ENCODE results near the gene LETM1.

DNA sequence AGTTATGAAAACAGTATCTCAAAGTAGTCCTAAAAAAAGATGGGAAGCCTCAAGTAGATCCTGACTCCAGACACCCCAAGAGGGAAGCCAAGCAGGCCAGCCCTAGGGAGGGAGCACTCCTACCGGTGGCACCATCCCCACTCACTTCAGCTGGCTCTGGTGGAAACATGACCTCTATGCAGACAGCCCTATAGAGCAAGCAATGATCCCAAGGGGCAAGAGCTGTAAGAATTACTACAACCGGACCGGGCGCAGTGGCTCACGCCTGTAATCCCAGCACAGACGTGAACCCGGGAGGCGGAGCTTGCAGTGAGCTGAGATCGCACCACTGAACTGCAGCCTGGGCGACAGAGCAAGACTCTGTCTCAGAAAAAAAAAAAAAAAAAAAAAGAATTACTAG is 5.7 kb downstream of the LETM1 start:
- TF ChIP-seq TAF1 (conservative IDR thresholded peaks at IDR 0.05) (no peak), HNF4G (IDR thresholded peaks at IDR 0.05) (no peak), EGR1 (IDR thresholded peaks at IDR 0.05; ENCODE audit: low read depth in 2 of 2) (no peak), RAD21 (IDR thresholded peaks at IDR 0.05) (no peak)
- TF ChIP-seq, protein P1, sequence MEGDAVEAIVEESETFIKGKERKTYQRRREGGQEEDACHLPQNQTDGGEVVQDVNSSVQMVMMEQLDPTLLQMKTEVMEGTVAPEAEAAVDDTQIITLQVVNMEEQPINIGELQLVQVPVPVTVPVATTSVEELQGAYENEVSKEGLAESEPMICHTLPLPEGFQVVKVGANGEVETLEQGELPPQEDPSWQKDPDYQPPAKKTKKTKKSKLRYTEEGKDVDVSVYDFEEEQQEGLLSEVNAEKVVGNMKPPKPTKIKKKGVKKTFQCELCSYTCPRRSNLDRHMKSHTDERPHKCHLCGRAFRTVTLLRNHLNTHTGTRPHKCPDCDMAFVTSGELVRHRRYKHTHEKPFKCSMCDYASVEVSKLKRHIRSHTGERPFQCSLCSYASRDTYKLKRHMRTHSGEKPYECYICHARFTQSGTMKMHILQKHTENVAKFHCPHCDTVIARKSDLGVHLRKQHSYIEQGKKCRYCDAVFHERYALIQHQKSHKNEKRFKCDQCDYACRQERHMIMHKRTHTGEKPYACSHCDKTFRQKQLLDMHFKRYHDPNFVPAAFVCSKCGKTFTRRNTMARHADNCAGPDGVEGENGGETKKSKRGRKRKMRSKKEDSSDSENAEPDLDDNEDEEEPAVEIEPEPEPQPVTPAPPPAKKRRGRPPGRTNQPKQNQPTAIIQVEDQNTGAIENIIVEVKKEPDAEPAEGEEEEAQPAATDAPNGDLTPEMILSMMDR (IDR thresholded peaks at IDR 0.05; ENCODE audit: low read depth, low read length, missing input control), result no peak

Measured in liver (tissue), 3 donors.